Hepatocyte (in vitro differentiated cells): Measurements from ENCODE around the gene HYLS1. TPM values are rescaled to one million over a fixed set of nuclear protein-coding genes. Genes with fewer than 3 reads are reported as not detected.

ENCODE experiments used
- DNase-seq: peaks from one replicate; pipeline ENCODE4 v3.0.0-alpha.2; 2016; ENCODE audit warnings: low spot score
- H2AFZ ChIP-seq: fragments of 200-600 bp; sonication (generic); 2 replicates; pipeline ENCODE4 v1.6.0; 2016; ENCODE audit warnings: antibody characterized with exemption, mild to moderate bottlenecking
- H3K27ac ChIP-seq: fragments of 200-600 bp; sonication (generic); 2 replicates; pipeline ENCODE4 v1.5.1; 2016; ENCODE audit warnings: mild to moderate bottlenecking
- H3K27me3 ChIP-seq: fragments of 200-600 bp; sonication (generic); 2 replicates; pipeline ENCODE4 v1.6.1; 2016
- H3K36me3 ChIP-seq: fragments of 200-600 bp; sonication (generic); replicated peaks from 2 replicates; pipeline ENCODE4 v1.5.1; 2016; ENCODE audit warnings: low read depth; ENCODE audit not compliant: insufficient read depth
- H3K4me1 ChIP-seq: fragments of 200-600 bp; sonication (generic); 2 replicates; pipeline ENCODE4 v1.5.1; 2016; ENCODE audit warnings: mild to moderate bottlenecking, moderate library complexity; ENCODE audit not compliant: insufficient read depth
- H3K4me2 ChIP-seq: fragments of 200-600 bp; sonication (generic); 2 replicates; pipeline ENCODE4 v1.6.0; 2016
- H3K4me3 ChIP-seq: fragments of 200-600 bp; sonication (generic); 2 replicates; pipeline ENCODE4 v1.5.1; 2016; ENCODE audit warnings: mild to moderate bottlenecking
- H3K79me2 ChIP-seq: fragments of 200-600 bp; sonication (generic); 2 replicates; pipeline ENCODE4 v1.6.0; 2017; ENCODE audit warnings: mild to moderate bottlenecking
- H3K9me2 ChIP-seq: fragments of 200-600 bp; sonication (generic); replicated peaks from 2 replicates; pipeline ENCODE4 v1.6.0; 2017; ENCODE audit warnings: mild to moderate bottlenecking; ENCODE audit not compliant: insufficient read depth
- H3K9me3 ChIP-seq: fragments of 200-600 bp; sonication (generic); 2 replicates; pipeline ENCODE4 v1.5.1; 2016; ENCODE audit warnings: low read depth, mild to moderate bottlenecking
- H4K20me1 ChIP-seq: fragments of 200-600 bp; sonication (generic); 2 replicates; pipeline ENCODE4 v1.6.0; 2016; ENCODE audit warnings: mild to moderate bottlenecking; ENCODE audit not compliant: insufficient read depth, poor library complexity, severe bottlenecking
- CTCF ChIP-seq: fragments of 200-600 bp; sonication (generic); IDR thresholded peaks from 2 replicates; pipeline ENCODE4 v1.5.1; 2016; ENCODE audit warnings: antibody characterized with exemption, mild to moderate bottlenecking; ENCODE audit not compliant: poor library complexity
- EZH2 ChIP-seq: fragments of 200-600 bp; sonication (generic); IDR thresholded peaks from 2 replicates; pipeline ENCODE4 v1.6.1; 2016; ENCODE audit warnings: antibody characterized with exemption, mild to moderate bottlenecking, borderline replicate concordance
- EZH2phosphoT487 ChIP-seq: fragments of 200-600 bp; sonication (generic); IDR thresholded peaks from one replicate; pipeline ENCODE4 v1.6.1; 2018; ENCODE audit warnings: antibody characterized with exemption, mild to moderate bottlenecking, low read depth, moderate library complexity; ENCODE audit not compliant: unreplicated experiment, severe bottlenecking
- whole genome bisulfite sequencing: methylation state at CpG from one replicate; pipeline ENCODE4 v1.1.6; 2016; ENCODE audit warnings: low lambda C conversion rate; ENCODE audit errors: missing lambda C conversion rate; 5-methylcytosine and 5-hydroxymethylcytosine counted together
- polyA plus RNA-seq: library from polyadenylated mRNA; unstranded; fragments of >200 nt; fragmentation: Nextera tagmentation; extraction: Ambion mirVana; gene quantifications from 2 replicates; pipeline ENCODE4 v1.2.1, GENCODE V29; 2016
- total RNA-seq: library from RNA; depleted of rRNA; stranded (reverse); fragments of >200 nt; gene quantifications from 2 replicates; pipeline ENCODE4 v1.2.3, GENCODE V29; 2014

The HYLS1 gene
- total and polyA plus RNA-seq, 2 experiments from 2014 or later = 5.4 to 5.7 TPM

- Histone ChIP-seq H3K79me2 (no peaks in the 10 kb centered on the region), H3K27me3 (no peaks in the 10 kb centered on the region), H3K9me3 (no peaks in the 10 kb centered on the region), H2AFZ (no peak overlapping the region), H3K4me3 (no peak overlapping the region), H3K4me1 (no peaks in the 10 kb centered on the region), H3K4me2 (no peak overlapping the region), H4K20me1 (no peaks in the 10 kb centered on the region), H3K27ac (no peak overlapping the region), H3K9me2 (no peaks in the 10 kb centered on the region), H3K36me3 (no peaks in the 10 kb centered on the region)
- WGBS = 81% methylated on average over 8 of the region's 8 CpGs
- TF ChIP-seq EZH2phosphoT487 = no peak
- TF ChIP-seq EZH2 = no peak
- TF ChIP-seq CTCF = no peak
- no peak for DNase-seq
Observed at GRCh38 chr11:125883375-125883774, 4.1 kb upstream of the HYLS1 start.

GRCh38 chr11:125886997-125887372, 483 bp upstream of the HYLS1 start:
- peak overlapping the region; percentile 71 for H3K4me2 ChIP-seq
- no peaks in the 10 kb centered on the region for H4K20me1 ChIP-seq
- 92% methylated on average over 24 of the region's 24 CpGs for WGBS
- no peaks in the 10 kb centered on the region for H3K9me3 ChIP-seq
- DNase-seq = no peak
- peaks cover 26% of the 10 kb centered on the region for H3K79me2 ChIP-seq
- no peaks in the 10 kb centered on the region for H3K27me3 ChIP-seq
- peak overlapping the region; percentile 89 for H3K27ac ChIP-seq
- peak overlapping the region; percentile 95 for H2AFZ ChIP-seq
- no peaks in the 10 kb centered on the region for H3K9me2 ChIP-seq
- TF ChIP-seq CTCF (no peak), EZH2 (no peak), EZH2phosphoT487 (no peak)
- no peaks in the 10 kb centered on the region for H3K4me1 ChIP-seq
- H3K4me3 ChIP-seq = no peak overlapping the region
- no peaks in the 10 kb centered on the region for H3K36me3 ChIP-seq

- no peaks in the 10 kb centered on the region for H3K9me3 ChIP-seq
- TF ChIP-seq EZH2phosphoT487 = no peak
- no peak for TF ChIP-seq EZH2
- TF ChIP-seq CTCF = no peak
- no peak overlapping the region for H2AFZ ChIP-seq
- H3K27me3 ChIP-seq = no peaks in the 10 kb centered on the region
- peaks cover 44% of the 10 kb centered on the region for H3K79me2 ChIP-seq
- WGBS = 68% methylated on average over 3 of the region's 3 CpGs
- H3K9me2 ChIP-seq = no peaks in the 10 kb centered on the region
- peaks cover 13% of the 10 kb centered on the region for H3K4me1 ChIP-seq
- no peak overlapping the region for H3K4me3 ChIP-seq
- no peaks in the 10 kb centered on the region for H3K36me3 ChIP-seq
- H3K27ac ChIP-seq = no peak overlapping the region
- no peaks in the 10 kb centered on the region for H4K20me1 ChIP-seq
- H3K4me2 ChIP-seq = peak overlapping the region; percentile 7
- DNase-seq = no peak
Observed at GRCh38 chr11:125890447-125891100, 3.1 kb downstream of the HYLS1 start.

- no peak for DNase-seq
- Histone ChIP-seq H3K4me2 (no peak overlapping the region), H3K9me3 (no peaks in the 10 kb centered on the region), H3K36me3 (no peaks in the 10 kb centered on the region), H3K4me3 (no peak overlapping the region), H3K9me2 (no peaks in the 10 kb centered on the region), H3K79me2 (peaks cover 57% of the 10 kb centered on the region), H3K27ac (peak overlapping the region; percentile 18), H4K20me1 (no peaks in the 10 kb centered on the region), H3K4me1 (peaks cover 13% of the 10 kb centered on the region), H2AFZ (no peak overlapping the region), H3K27me3 (no peaks in the 10 kb centered on the region)
- no peak for TF ChIP-seq EZH2
Observed at GRCh38 chr11:125892071-125892470, 4.6 kb downstream of the HYLS1 start.
